HS-27A (cell line): ENCODE results near the gene ASTE1.
"Not testable (repeated sequence)": the region's sequence is repeated elsewhere in the genome, so short reads cannot be mapped to it uniquely, and the experiment has no call there.

Experiments
- DNase-seq: peaks from one replicate; pipeline ENCODE4 v3.0.0-alpha.2; 2012; ENCODE audit warnings: low read depth, missing footprints

The ASTE1 gene

GRCh38 chr3:131026321-131027151, at the start of gene ASTE1, which contains the start of gene NEK11:
TSS of gene ASTE1 (minus strand) at chr3:131026825. CDS start at chr3:131025306, 1,519 bp downstream.
TSS of gene NEK11 (plus strand) at chr3:131026877. CDS start at chr3:131029709, 2,832 bp downstream.
- DNase-seq, result peak; percentile 46

GRCh38 chr3:131075632-131076328, 49.2 kb upstream of the ASTE1 start:
- no peak for DNase-seq

- DNase-seq, result peak; percentile 35
These were observed 46.2 kb upstream of the ASTE1 start for GRCh38 chr3:131072845-131073244.

- peak; percentile 12 for DNase-seq
These were observed 45.5 kb upstream of the ASTE1 start for GRCh38 chr3:131072099-131072559.

- no peak for DNase-seq
These were observed 41.4 kb upstream of the ASTE1 start for GRCh38 chr3:131067983-131068382.

- no peak for DNase-seq
These were observed 26.6 kb upstream of the ASTE1 start for GRCh38 chr3:131053043-131053859.

GRCh38 chr3:131050001-131050400, 23.4 kb upstream of the ASTE1 start:
- DNase-seq, result no peak

GRCh38 chr3:131048030-131048429, 21.4 kb upstream of the ASTE1 start:
- no peak for DNase-seq

- no peak for DNase-seq
These were observed 21.0 kb upstream of the ASTE1 start for GRCh38 chr3:131047582-131047981.

- DNase-seq, result not testable (repeated sequence)
These were observed 15.8 kb upstream of the ASTE1 start for GRCh38 chr3:131042271-131042985.

- no peak for DNase-seq
These were observed 11.7 kb upstream of the ASTE1 start for GRCh38 chr3:131038326-131038725.

- peak; percentile 62 for DNase-seq
These were observed 10.4 kb upstream of the ASTE1 start for GRCh38 chr3:131036986-131037385.

- peak; percentile 62 for DNase-seq
These were observed 9.7 kb upstream of the ASTE1 start for GRCh38 chr3:131036200-131036816.

GRCh38 chr3:131033480-131034080, 7.0 kb upstream of the ASTE1 start:
- DNase-seq, result peak; percentile 24

GRCh38 chr3:131031660-131032059, 5.0 kb upstream of the ASTE1 start:
- DNase-seq, result no peak

- DNase-seq, result no peak
These were observed 2.2 kb upstream of the ASTE1 start for GRCh38 chr3:131028844-131029243.

- no peak for DNase-seq
These were observed 1.1 kb downstream of the ASTE1 start for GRCh38 chr3:131025539-131025938.

- no peak for DNase-seq
These were observed 6.4 kb downstream of the ASTE1 start for GRCh38 chr3:131020122-131020693.

GRCh38 chr3:131018970-131019369, 7.7 kb downstream of the ASTE1 start:
- no peak for DNase-seq

- DNase-seq, result no peak
These were observed 16.9 kb downstream of the ASTE1 start for GRCh38 chr3:131009698-131010097.
